Transverse colon (tissue), 3 donors: ENCODE results near the gene PACC1.
"Not testable (repeated sequence)": the region's sequence is repeated elsewhere in the genome, so short reads cannot be mapped to it uniquely, and the experiment has no call there.

Experiments used
- CTCF ChIP-seq, 5 experiments: fragments of 200-600 bp in 3 of 5; fragments of 450-650 bp in 2 of 5; sonication (generic) in 3 of 5; IDR thresholded peaks; 1 replicate in 2 of 5; 2 replicates in 3 of 5; pipeline ENCODE4 v1.5.1; 2016 to 2017; ENCODE audit warnings: antibody characterized with exemption in 5 of 5, inconsistent platforms in 3 of 5, mild to moderate bottlenecking in 2 of 5, moderate library complexity in 1 of 5
- POLR2A ChIP-seq: fragments of 450-650 bp; IDR thresholded peaks from one replicate; pipeline ENCODE4 v1.6.1; 2016; ENCODE audit warnings: antibody characterized with exemption, mild to moderate bottlenecking, moderate library complexity

- TF ChIP-seq POLR2A; CTCF (IDR thresholded peaks at IDR 0.05): not testable (repeated sequence)
Measured at GRCh38 chr1:212321031-212321430, 93.7 kb downstream of the PACC1 start.
